GM18907 (cell line): ENCODE data around the gene MMP3.

Experiments used
- ATAC-seq: cut with Tn5 transposase; IDR thresholded peaks from one replicate; pipeline ENCODE4 v1.9.1; 2021; ENCODE audit warnings: mild to moderate bottlenecking, moderate library complexity; ENCODE audit not compliant: unreplicated experiment

The MMP3 gene

GRCh38 chr11:102792604-102793003 is 50.8 kb downstream of the MMP3 start:
- no peak for ATAC-seq

GRCh38 chr11:102791271-102792036 is 52.0 kb downstream of the MMP3 start:
- ATAC-seq, result no peak

GRCh38 chr11:102788334-102788995 is 54.9 kb downstream of the MMP3 start:
- no peak for ATAC-seq
